Astrocyte of the spinal cord (primary cell): ENCODE results near the gene ADGRF1.

ENCODE experiments used
- DNase-seq: peaks from one replicate; pipeline ENCODE4 v3.0.0; 2011; ENCODE audit warnings: low read depth, low spot score
- H3K4me3 ChIP-seq: 2 replicates; pipeline ENCODE4 v1.5.1; 2011; ENCODE audit warnings: low read depth, mild to moderate bottlenecking, low read length, moderate library complexity
- CTCF ChIP-seq: IDR thresholded peaks from 2 replicates; pipeline ENCODE4 v1.5.1; 2012; ENCODE audit warnings: low read depth, mild to moderate bottlenecking, low read length, inconsistent platforms
- in situ Hi-C: cut with HindIII; loops from 2 replicates; pipeline ENCODE4 v1.10.0; 2017; ENCODE audit warnings: low sequenced_read_pairs

ADGRF1 gene

GRCh38 chr6:47072667-47073066 is 30.5 kb upstream of the ADGRF1 start:
- in situ Hi-C loops: no loop called here
- no peak for TF ChIP-seq CTCF
- DNase-seq: no peak
- no peak overlapping the region for H3K4me3 ChIP-seq

GRCh38 chr6:47071681-47072080 is 29.5 kb upstream of the ADGRF1 start:
- in situ Hi-C loops: no loop called here
- no peak for TF ChIP-seq CTCF
- H3K4me3 ChIP-seq: no peak overlapping the region
- DNase-seq: no peak

GRCh38 chr6:47070461-47070860 is 28.3 kb upstream of the ADGRF1 start:
- DNase-seq: no peak
- in situ Hi-C loops: no loop called here
- no peak overlapping the region for H3K4me3 ChIP-seq
- TF ChIP-seq CTCF: no peak

GRCh38 chr6:47069156-47069555 is 27.0 kb upstream of the ADGRF1 start:
- no peak for TF ChIP-seq CTCF
- no peak for DNase-seq
- in situ Hi-C loops: no loop called here
- no peak overlapping the region for H3K4me3 ChIP-seq

- no peak for DNase-seq
- H3K4me3 ChIP-seq: no peak overlapping the region
- in situ Hi-C loops: no loop called here
- no peak for TF ChIP-seq CTCF
Observed at GRCh38 chr6:47066418-47066817, 24.3 kb upstream of the ADGRF1 start.

- TF ChIP-seq CTCF: no peak
- H3K4me3 ChIP-seq: no peak overlapping the region
- in situ Hi-C loops: no loop called here
- DNase-seq: no peak
Observed at GRCh38 chr6:47064274-47064673, 22.1 kb upstream of the ADGRF1 start.

GRCh38 chr6:47062346-47062745 is 20.2 kb upstream of the ADGRF1 start:
- H3K4me3 ChIP-seq: no peak overlapping the region
- DNase-seq: no peak
- no peak for TF ChIP-seq CTCF
- in situ Hi-C loops: no loop called here
